GM23338 (cell line): Measurements from ENCODE around the gene EYA4.

Experiments
- ETS1 ChIP-seq: IDR thresholded peaks from 2 replicates; pipeline ENCODE4 v1.6.1; 2016; ENCODE audit warnings: antibody characterized with exemption
- EZH2 ChIP-seq: fragments of 200-600 bp; sonication (generic); IDR thresholded peaks from one replicate; pipeline ENCODE4 v1.8.0; 2017; ENCODE audit warnings: antibody characterized with exemption, mild to moderate bottlenecking, low read depth; ENCODE audit not compliant: unreplicated experiment
- EZH2phosphoT487 ChIP-seq: fragments of 200-600 bp; sonication (generic); IDR thresholded peaks from one replicate; pipeline ENCODE4 v1.8.1; 2018; ENCODE audit warnings: antibody characterized with exemption; ENCODE audit not compliant: unreplicated experiment
- NANOG ChIP-seq: IDR thresholded peaks from 2 replicates; pipeline ENCODE4 v1.6.1; 2016; ENCODE audit warnings: antibody characterized with exemption, borderline replicate concordance
- POLR2AphosphoS5 ChIP-seq: IDR thresholded peaks from 2 replicates; pipeline ENCODE4 v1.6.1; 2016; ENCODE audit warnings: antibody characterized with exemption, low read depth
- STAT1 ChIP-seq: IDR thresholded peaks from one replicate; pipeline ENCODE4 v1.6.1; 2016; ENCODE audit warnings: antibody characterized with exemption; ENCODE audit not compliant: unreplicated experiment
- TF ChIP-seq, protein P1 (sequence below), 2 experiments: fragments of 200-600 bp in 1 of 2; sonication (generic) in 1 of 2; conservative IDR thresholded peaks; 2 replicates each; pipeline versions ENCODE4 v1.5.1 to v1.6.1; 2016 to 2017; ENCODE audit warnings: antibody characterized with exemption in 2 of 2, low read depth in 2 of 2, mild to moderate bottlenecking in 2 of 2, moderate library complexity in 1 of 2
- TF ChIP-seq, protein P2 (sequence below): IDR thresholded peaks from one replicate; pipeline ENCODE4 v1.6.1; 2018; ENCODE audit warnings: antibody characterized with exemption; ENCODE audit not compliant: unreplicated experiment

DNA sequence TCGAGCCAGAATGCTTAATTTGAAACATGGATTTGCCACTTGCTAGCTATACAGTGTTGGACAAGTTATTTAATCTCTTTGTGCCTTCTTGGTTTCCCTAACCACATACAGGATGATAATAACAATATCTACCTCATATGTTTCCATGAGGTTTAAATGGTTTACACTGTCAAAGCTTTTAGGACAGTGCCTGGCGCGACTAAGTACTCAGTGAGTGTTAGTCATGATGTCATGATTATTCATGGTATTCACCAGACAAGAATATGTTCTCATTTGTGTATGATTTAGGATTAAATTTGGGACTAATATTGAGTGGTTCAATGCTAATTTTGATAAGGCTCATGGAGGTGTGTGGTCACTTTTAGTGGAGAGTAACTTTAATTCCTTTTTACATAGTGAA is 167.4 kb downstream of the EYA4 start:
- no peak for TF ChIP-seq POLR2AphosphoS5
- TF ChIP-seq, protein P1, sequence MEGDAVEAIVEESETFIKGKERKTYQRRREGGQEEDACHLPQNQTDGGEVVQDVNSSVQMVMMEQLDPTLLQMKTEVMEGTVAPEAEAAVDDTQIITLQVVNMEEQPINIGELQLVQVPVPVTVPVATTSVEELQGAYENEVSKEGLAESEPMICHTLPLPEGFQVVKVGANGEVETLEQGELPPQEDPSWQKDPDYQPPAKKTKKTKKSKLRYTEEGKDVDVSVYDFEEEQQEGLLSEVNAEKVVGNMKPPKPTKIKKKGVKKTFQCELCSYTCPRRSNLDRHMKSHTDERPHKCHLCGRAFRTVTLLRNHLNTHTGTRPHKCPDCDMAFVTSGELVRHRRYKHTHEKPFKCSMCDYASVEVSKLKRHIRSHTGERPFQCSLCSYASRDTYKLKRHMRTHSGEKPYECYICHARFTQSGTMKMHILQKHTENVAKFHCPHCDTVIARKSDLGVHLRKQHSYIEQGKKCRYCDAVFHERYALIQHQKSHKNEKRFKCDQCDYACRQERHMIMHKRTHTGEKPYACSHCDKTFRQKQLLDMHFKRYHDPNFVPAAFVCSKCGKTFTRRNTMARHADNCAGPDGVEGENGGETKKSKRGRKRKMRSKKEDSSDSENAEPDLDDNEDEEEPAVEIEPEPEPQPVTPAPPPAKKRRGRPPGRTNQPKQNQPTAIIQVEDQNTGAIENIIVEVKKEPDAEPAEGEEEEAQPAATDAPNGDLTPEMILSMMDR (conservative IDR thresholded peaks at IDR 0.05; ENCODE audit: low read depth in 2 of 2) = no peak
- no peak for TF ChIP-seq EZH2
- TF ChIP-seq STAT1 = no peak
- TF ChIP-seq, protein P2, sequence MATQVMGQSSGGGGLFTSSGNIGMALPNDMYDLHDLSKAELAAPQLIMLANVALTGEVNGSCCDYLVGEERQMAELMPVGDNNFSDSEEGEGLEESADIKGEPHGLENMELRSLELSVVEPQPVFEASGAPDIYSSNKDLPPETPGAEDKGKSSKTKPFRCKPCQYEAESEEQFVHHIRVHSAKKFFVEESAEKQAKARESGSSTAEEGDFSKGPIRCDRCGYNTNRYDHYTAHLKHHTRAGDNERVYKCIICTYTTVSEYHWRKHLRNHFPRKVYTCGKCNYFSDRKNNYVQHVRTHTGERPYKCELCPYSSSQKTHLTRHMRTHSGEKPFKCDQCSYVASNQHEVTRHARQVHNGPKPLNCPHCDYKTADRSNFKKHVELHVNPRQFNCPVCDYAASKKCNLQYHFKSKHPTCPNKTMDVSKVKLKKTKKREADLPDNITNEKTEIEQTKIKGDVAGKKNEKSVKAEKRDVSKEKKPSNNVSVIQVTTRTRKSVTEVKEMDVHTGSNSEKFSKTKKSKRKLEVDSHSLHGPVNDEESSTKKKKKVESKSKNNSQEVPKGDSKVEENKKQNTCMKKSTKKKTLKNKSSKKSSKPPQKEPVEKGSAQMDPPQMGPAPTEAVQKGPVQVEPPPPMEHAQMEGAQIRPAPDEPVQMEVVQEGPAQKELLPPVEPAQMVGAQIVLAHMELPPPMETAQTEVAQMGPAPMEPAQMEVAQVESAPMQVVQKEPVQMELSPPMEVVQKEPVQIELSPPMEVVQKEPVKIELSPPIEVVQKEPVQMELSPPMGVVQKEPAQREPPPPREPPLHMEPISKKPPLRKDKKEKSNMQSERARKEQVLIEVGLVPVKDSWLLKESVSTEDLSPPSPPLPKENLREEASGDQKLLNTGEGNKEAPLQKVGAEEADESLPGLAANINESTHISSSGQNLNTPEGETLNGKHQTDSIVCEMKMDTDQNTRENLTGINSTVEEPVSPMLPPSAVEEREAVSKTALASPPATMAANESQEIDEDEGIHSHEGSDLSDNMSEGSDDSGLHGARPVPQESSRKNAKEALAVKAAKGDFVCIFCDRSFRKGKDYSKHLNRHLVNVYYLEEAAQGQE = no peak
- no peak for TF ChIP-seq ETS1
- no peak for TF ChIP-seq NANOG
- no peak for TF ChIP-seq EZH2phosphoT487
